ENCODE data around the gene SPOCK2.

DNA sequence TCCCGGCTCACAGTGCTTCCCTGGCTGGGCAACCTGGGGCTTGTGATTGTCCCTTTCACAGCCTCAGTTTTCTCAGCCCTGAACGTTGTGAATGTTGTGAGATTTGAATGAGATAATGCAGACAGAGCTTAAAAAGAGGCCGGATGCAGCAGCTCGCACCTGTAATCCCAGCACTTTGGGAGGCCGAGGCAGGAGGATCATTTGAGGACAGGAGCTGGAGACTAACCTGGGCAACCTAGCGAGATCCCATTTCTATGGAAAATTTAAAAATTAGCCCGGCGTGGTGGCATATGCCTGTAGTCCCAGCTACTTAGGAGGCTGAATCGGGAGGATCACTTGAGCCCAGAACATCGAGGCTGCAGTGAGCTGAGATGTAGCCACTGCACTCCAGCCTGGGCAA lies 56.6 kb downstream of the SPOCK2 start:
- TF ChIP-seq, protein P1, sequence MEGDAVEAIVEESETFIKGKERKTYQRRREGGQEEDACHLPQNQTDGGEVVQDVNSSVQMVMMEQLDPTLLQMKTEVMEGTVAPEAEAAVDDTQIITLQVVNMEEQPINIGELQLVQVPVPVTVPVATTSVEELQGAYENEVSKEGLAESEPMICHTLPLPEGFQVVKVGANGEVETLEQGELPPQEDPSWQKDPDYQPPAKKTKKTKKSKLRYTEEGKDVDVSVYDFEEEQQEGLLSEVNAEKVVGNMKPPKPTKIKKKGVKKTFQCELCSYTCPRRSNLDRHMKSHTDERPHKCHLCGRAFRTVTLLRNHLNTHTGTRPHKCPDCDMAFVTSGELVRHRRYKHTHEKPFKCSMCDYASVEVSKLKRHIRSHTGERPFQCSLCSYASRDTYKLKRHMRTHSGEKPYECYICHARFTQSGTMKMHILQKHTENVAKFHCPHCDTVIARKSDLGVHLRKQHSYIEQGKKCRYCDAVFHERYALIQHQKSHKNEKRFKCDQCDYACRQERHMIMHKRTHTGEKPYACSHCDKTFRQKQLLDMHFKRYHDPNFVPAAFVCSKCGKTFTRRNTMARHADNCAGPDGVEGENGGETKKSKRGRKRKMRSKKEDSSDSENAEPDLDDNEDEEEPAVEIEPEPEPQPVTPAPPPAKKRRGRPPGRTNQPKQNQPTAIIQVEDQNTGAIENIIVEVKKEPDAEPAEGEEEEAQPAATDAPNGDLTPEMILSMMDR (conservative IDR thresholded peaks at IDR 0.05; ENCODE audit: low read depth, low read length) = no peak
- TF ChIP-seq EZH2 (IDR thresholded peaks at IDR 0.05; ENCODE audit: low read length, unreplicated experiment) = no peak
- no peak for TF ChIP-seq EZH2phosphoT487 (IDR thresholded peaks at IDR 0.05; ENCODE audit: borderline replicate concordance, low read length)
